Activated CD4-positive, alpha-beta memory T cell treated with anti-CD3 and anti-CD28 coated beads for 36 hours (primary cell): Measurements from ENCODE around the gene CCNDBP1. TPM values are rescaled to one million over a fixed set of nuclear protein-coding genes. Genes with fewer than 3 reads are reported as not detected.
"Not testable (repeated sequence)": the region's sequence is repeated elsewhere in the genome, so short reads cannot be mapped to it uniquely, and the experiment has no call there.

Experiments
- CTCF ChIA-PET: fragments of 350-600 bp; sonication (Branson Sonifier 250); formaldehyde crosslinking; loops from one replicate; lab custom pipeline; 2021; ENCODE audit warnings: antibody characterized with exemption, inconsistent platforms; lab: Charles Lee
- POLR2A ChIA-PET: fragments of 350-600 bp; sonication (Branson Sonifier 250); formaldehyde crosslinking; loops from one replicate; lab custom pipeline; 2021; ENCODE audit warnings: antibody characterized with exemption; lab: Charles Lee
- DNase-seq: peaks from one replicate; pipeline ENCODE4 v3.0.0-alpha.2; 2020
- H3K27ac Mint-ChIP-seq: one replicate; pipeline ENCODE4 v1.8.0; 2021; ENCODE audit warnings: mixed read lengths
- H3K27me3 Mint-ChIP-seq: one replicate; pipeline ENCODE4 v1.8.0; 2021; ENCODE audit warnings: mixed read lengths
- H3K36me3 Mint-ChIP-seq: one replicate; pipeline ENCODE4 v1.8.0; 2021; ENCODE audit warnings: mixed read lengths
- H3K4me1 Mint-ChIP-seq: one replicate; pipeline ENCODE4 v1.8.0; 2021; ENCODE audit warnings: low read depth, mixed read lengths
- H3K4me3 Mint-ChIP-seq: one replicate; pipeline ENCODE4 v1.8.0; 2021; ENCODE audit warnings: mild to moderate bottlenecking, mixed read lengths
- H3K9me3 Mint-ChIP-seq: one replicate; pipeline ENCODE4 v1.8.0; 2021; ENCODE audit warnings: mixed read lengths
- intact Hi-C: fragments of 100-400 bp; cut with micrococcal nuclease; formaldehyde crosslinking; loops from one replicate; pipeline ENCODE4 v1.15.1; 2023
- total RNA-seq, 2 experiments: library from RNA; stranded (reverse); gene quantifications; one replicate each; pipeline ENCODE4 v1.2.3, GENCODE V29; 2021

Gene CCNDBP1
- total RNA-seq, 2 experiments from 2014 or later: 79.5 to 80.6 TPM

GRCh38 chr15:43169888-43170287, 15.3 kb upstream of the CCNDBP1 start:
- CTCF ChIA-PET: interaction anchor here (0.8 kb wide), 1 partner anchor 57 kb away, joined by 3 read pairs; no protein-coding TSS in a partner anchor
- Mint-ChIP-seq H3K9me3 (peaks cover 2% of the 10 kb centered on the region), H3K27ac (no peak overlapping the region), H3K4me3 (no peak overlapping the region), H3K36me3 (peaks cover 37% of the 10 kb centered on the region), H3K27me3 (no peaks in the 10 kb centered on the region), H3K4me1 (peaks cover 6% of the 10 kb centered on the region)
- no peak for DNase-seq
- intact Hi-C loops: no loop called here
- POLR2A ChIA-PET: no interaction called here

DNA sequence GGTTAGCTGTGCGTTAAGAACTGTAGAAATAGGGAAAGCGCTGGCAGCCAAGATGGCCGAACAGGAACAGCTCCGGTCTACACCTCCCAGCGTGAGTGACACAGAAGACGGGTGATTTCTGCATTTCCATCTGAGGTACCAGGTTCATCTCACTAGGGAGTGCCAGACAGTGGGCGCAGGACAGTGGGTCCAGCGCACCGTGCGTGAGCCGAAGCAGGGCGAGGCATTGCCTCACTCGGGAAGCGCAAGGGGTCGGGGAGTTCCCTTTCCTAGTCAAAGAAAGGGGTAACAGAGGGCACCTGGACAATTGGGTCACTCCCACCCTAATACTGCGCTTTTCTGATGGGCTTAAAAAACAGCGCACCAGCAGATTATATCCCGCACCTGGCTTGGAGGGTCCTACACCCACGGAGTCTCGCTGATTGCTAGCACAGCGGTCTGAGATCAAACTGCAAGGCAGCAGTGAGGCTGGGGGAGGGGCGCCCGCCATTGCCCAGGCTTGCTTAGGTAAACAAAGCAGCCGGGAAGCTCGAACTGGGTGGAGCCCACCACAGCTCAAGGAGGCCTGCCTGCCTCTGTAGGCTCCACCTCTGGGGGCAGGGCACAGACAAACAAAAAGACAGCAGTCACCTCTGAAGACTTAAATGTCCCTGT, 9.4 kb upstream of the CCNDBP1 start:
- H3K9me3 Mint-ChIP-seq, H3K27me3 Mint-ChIP-seq, CTCF ChIA-PET, H3K4me3 Mint-ChIP-seq, H3K4me1 Mint-ChIP-seq, POLR2A ChIA-PET, intact Hi-C loops, H3K27ac Mint-ChIP-seq, DNase-seq: not testable (repeated sequence)
- H3K36me3 Mint-ChIP-seq: peaks cover 24% of the 10 kb centered on the region

- POLR2A ChIA-PET, H3K27me3 Mint-ChIP-seq, H3K27ac Mint-ChIP-seq, H3K4me1 Mint-ChIP-seq, intact Hi-C loops, DNase-seq, CTCF ChIA-PET, H3K4me3 Mint-ChIP-seq, H3K9me3 Mint-ChIP-seq: not testable (repeated sequence)
- H3K36me3 Mint-ChIP-seq: peaks cover 23% of the 10 kb centered on the region
These were observed 8.1 kb upstream of the CCNDBP1 start for GRCh38 chr15:43177147-43177546.

DNA sequence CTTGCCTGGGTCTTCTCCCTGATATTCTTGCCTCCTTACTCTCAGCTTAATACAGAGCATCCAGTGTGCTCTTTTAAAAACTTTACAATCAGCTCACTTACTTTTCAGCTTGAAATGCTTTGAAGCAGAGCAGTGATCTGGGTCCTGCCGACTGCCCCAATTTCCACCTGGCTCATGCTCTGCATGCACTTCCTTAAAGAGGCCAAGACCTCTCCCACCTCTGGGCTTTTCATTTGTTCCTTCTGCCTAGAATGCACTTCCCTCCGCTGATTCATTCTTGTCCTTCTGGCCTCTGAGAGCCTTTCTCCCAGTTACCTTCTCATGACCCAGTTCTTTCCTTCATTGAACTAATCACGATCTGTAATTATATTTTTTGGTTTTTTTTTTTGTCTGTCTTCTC, 1.9 kb upstream of the CCNDBP1 start:
- Mint-ChIP-seq H3K9me3 (no peaks in the 10 kb centered on the region), H3K4me3 (no peak overlapping the region), H3K36me3 (peaks cover 4% of the 10 kb centered on the region), H3K27ac (no peak overlapping the region), H3K4me1 (peaks cover 20% of the 10 kb centered on the region), H3K27me3 (no peaks in the 10 kb centered on the region)
- POLR2A ChIA-PET: interaction anchor here (0.7 kb wide), 1 partner anchor 77 kb away, joined by 3 read pairs; no protein-coding TSS in a partner anchor
- intact Hi-C loops: loop anchor here (10.0 kb wide), 1 partner anchor 608 kb away; the partner anchor contains the start of gene STARD9
- CTCF ChIA-PET: interaction anchor here (1.3 kb wide), 2 partner anchors 21 to 102 kb away, joined by 5 to 6 read pairs; no protein-coding TSS in a partner anchor
- DNase-seq: no peak

DNA sequence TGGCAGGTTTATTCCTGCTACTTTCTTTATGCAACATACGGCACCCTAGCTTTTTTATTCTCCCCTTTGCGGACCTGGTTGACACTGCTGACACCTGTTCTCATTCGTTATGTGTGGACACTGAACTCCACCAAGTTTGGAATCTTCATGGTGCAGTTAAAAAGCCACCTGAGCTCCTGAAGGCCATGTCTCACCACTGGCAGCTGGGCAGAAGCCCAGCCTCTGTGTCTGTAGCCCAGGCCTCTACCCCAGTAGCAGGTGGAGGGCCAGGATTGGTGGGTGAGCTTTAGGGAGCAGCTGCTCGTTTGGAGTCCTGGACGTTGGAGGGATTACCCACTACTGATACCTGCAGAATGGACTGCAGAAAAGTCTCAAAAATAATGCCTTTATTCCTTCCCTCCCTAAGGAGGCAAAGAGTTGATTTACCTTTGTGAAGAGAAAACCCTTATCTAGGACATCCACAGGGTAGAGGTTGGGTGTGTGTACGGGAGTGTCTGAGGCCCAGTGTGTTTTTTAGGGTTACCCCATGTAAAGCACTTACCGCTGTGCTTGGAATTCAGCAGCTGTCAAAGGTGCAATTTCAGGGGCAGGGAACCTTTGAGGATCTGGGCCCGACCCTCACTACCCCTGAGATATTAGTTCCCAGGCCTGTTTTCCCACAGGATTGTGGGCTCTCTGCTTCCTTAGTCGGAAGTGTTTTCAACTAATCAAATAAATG, 637 bp upstream of the CCNDBP1 start:
- peaks cover 5% of the 10 kb centered on the region for H3K36me3 Mint-ChIP-seq
- H3K27me3 Mint-ChIP-seq: no peaks in the 10 kb centered on the region
- POLR2A ChIA-PET: interaction anchor here (0.5 kb wide), 1 partner anchor 8 kb away, joined by 3 read pairs; no protein-coding TSS in a partner anchor
- peak overlapping the region; percentile 86 for H3K27ac Mint-ChIP-seq
- CTCF ChIA-PET: interaction anchor here (1.3 to 1.8 kb wide), 2 partner anchors 20 to 101 kb away, joined by 6 to 14 read pairs; no protein-coding TSS in a partner anchor
- intact Hi-C loops: loop anchor here (1.0 to 10.0 kb wide), 4 partner anchors 52 to 610 kb away; partner anchors contain the start of genes LCMT2, STARD9, TMEM62 and UBR1
- no peak for DNase-seq
- H3K4me1 Mint-ChIP-seq: peaks cover 24% of the 10 kb centered on the region
- peak overlapping the region; percentile 91 for H3K4me3 Mint-ChIP-seq
- H3K9me3 Mint-ChIP-seq: no peaks in the 10 kb centered on the region

- peak overlapping the region; percentile 91 for H3K4me3 Mint-ChIP-seq
- ChIA-PET CTCF (interaction anchor here (0.9 to 2.2 kb wide), 6 partner anchors 11 to 173 kb away, joined by 3 to 14 read pairs (median 4); no protein-coding TSS in a partner anchor), POLR2A (interaction anchor here (0.6 to 1.0 kb wide), 2 partner anchors 80 to 318 kb away, joined by 3 read pairs; partner anchors contain the start of gene UBR1)
- no peak for DNase-seq
- peak overlapping the region; percentile 86 for H3K27ac Mint-ChIP-seq
- intact Hi-C loops: loop anchor here (5.0 to 10.0 kb wide), 2 partner anchors 54 to 611 kb away; partner anchors contain the start of genes STARD9 and TMEM62
- peaks cover 24% of the 10 kb centered on the region for H3K4me1 Mint-ChIP-seq
- H3K36me3 Mint-ChIP-seq: peaks cover 12% of the 10 kb centered on the region
- no peaks in the 10 kb centered on the region for H3K9me3 Mint-ChIP-seq
- H3K27me3 Mint-ChIP-seq: no peaks in the 10 kb centered on the region
These were observed 775 bp downstream of the CCNDBP1 start for GRCh38 chr15:43186003-43186353.

- H3K4me1 Mint-ChIP-seq: peaks cover 21% of the 10 kb centered on the region
- no peak overlapping the region for H3K4me3 Mint-ChIP-seq
- no peak overlapping the region for H3K27ac Mint-ChIP-seq
- intact Hi-C loops: loop anchor here (1.0 to 10.0 kb wide), 3 partner anchors 55 to 613 kb away; partner anchors contain the start of genes STARD9 and TMEM62
- ChIA-PET CTCF (interaction anchor here (1.0 to 2.2 kb wide), 2 partner anchors 17 to 37 kb away, joined by 4 to 14 read pairs; no protein-coding TSS in a partner anchor), POLR2A (no interaction called here)
- H3K9me3 Mint-ChIP-seq: no peaks in the 10 kb centered on the region
- H3K36me3 Mint-ChIP-seq: peaks cover 16% of the 10 kb centered on the region
- no peak for DNase-seq
- no peaks in the 10 kb centered on the region for H3K27me3 Mint-ChIP-seq
These were observed 2.4 kb downstream of the CCNDBP1 start for GRCh38 chr15:43187544-43188155.

GRCh38 chr15:43189296-43189695, 4.1 kb downstream of the CCNDBP1 start:
- ChIA-PET CTCF (interaction anchor here (1.0 to 6.8 kb wide), 2 partner anchors 15 to 96 kb away, joined by 6 to 46 read pairs; no protein-coding TSS in a partner anchor), POLR2A (no interaction called here)
- no peak overlapping the region for H3K4me3 Mint-ChIP-seq
- intact Hi-C loops: loop anchor here (5.0 to 10.0 kb wide), 2 partner anchors 57 to 614 kb away; partner anchors contain the start of genes STARD9 and TMEM62
- peaks cover 21% of the 10 kb centered on the region for H3K4me1 Mint-ChIP-seq
- H3K9me3 Mint-ChIP-seq: no peaks in the 10 kb centered on the region
- no peak overlapping the region for H3K27ac Mint-ChIP-seq
- no peak for DNase-seq
- no peaks in the 10 kb centered on the region for H3K27me3 Mint-ChIP-seq
- peaks cover 26% of the 10 kb centered on the region for H3K36me3 Mint-ChIP-seq

- ChIA-PET CTCF (interaction anchor here (0.9 to 6.8 kb wide), 3 partner anchors 14 to 35 kb away, joined by 3 to 46 read pairs (median 4); no protein-coding TSS in a partner anchor), POLR2A (no interaction called here)
- intact Hi-C loops: no loop called here
- no peak for DNase-seq
- no peaks in the 10 kb centered on the region for H3K27me3 Mint-ChIP-seq
- H3K27ac Mint-ChIP-seq: no peak overlapping the region
- no peak overlapping the region for H3K4me3 Mint-ChIP-seq
- H3K9me3 Mint-ChIP-seq: no peaks in the 10 kb centered on the region
- peaks cover 31% of the 10 kb centered on the region for H3K36me3 Mint-ChIP-seq
- H3K4me1 Mint-ChIP-seq: peaks cover 18% of the 10 kb centered on the region
These were observed 5.0 kb downstream of the CCNDBP1 start for GRCh38 chr15:43190178-43190577.

- DNase-seq: no peak
- peaks cover 7% of the 10 kb centered on the region for H3K9me3 Mint-ChIP-seq
- H3K4me1 Mint-ChIP-seq: peaks cover under 1% of the 10 kb centered on the region
- H3K36me3 Mint-ChIP-seq: peaks cover 52% of the 10 kb centered on the region
- intact Hi-C loops: no loop called here
- POLR2A ChIA-PET: no interaction called here
- CTCF ChIA-PET: interaction anchor here (2.0 to 6.8 kb wide), 2 partner anchors 10 to 32 kb away, joined by 7 to 46 read pairs; no protein-coding TSS in a partner anchor
- no peak overlapping the region for H3K27ac Mint-ChIP-seq
- no peak overlapping the region for H3K4me3 Mint-ChIP-seq
- H3K27me3 Mint-ChIP-seq: no peaks in the 10 kb centered on the region
These were observed 8.5 kb downstream of the CCNDBP1 start for GRCh38 chr15:43193710-43194109.

DNA sequence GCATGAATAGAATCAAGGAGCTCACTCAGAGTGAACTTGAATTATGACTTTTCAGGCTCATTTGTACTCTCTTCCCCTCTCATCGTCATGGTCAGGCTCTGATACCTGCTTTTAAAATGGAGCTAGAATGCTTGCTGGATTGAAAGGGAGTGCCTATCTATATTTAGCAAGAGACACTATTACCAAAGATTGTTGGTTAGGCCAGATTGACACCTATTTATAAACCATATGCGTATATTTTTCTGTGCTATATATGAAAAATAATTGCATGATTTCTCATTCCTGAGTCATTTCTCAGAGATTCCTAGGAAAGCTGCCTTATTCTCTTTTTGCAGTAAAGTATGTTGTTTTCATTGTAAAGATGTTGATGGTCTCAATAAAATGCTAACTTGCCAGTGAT, 9.6 kb downstream of the CCNDBP1 start:
- intact Hi-C loops: no loop called here
- Mint-ChIP-seq H3K36me3 (peaks cover 50% of the 10 kb centered on the region), H3K4me3 (no peak overlapping the region), H3K27me3 (no peaks in the 10 kb centered on the region), H3K4me1 (peaks cover 1% of the 10 kb centered on the region), H3K9me3 (peaks cover 7% of the 10 kb centered on the region), H3K27ac (no peak overlapping the region)
- no peak for DNase-seq
- CTCF ChIA-PET: interaction anchor here (2.4 to 6.8 kb wide), 2 partner anchors 9 to 91 kb away, joined by 8 to 46 read pairs; no protein-coding TSS in a partner anchor
- POLR2A ChIA-PET: no interaction called here
